Sciatic nerve (tissue), 2 donors: ENCODE measurements around the gene ZNF423. TPM values are rescaled to one million over a fixed set of nuclear protein-coding genes. Genes with fewer than 3 reads are reported as not detected.
A peak's percentile ranks its signal among the peaks of the same experiment; 100 is the strongest.

Experiments
- ATAC-seq: fragments of 200-7000 bp; cut with Tn5 transposase; one replicate; pipeline ENCODE4 v1.9.1; 2020; ENCODE audit warnings: mild to moderate bottlenecking, moderate library complexity
- DNase-seq: peaks from one replicate; pipeline ENCODE4 v3.0.0-alpha.2; 2020; ENCODE audit warnings: low spot score
- intact Hi-C: fragments of 100-400 bp; cut with DNase I; formaldehyde crosslinking; loops from one replicate; pipeline ENCODE4 v1.14.2; 2022
- total RNA-seq: library from RNA; stranded (reverse); fragmentation: NEBNext Ultra II Directional; extraction: Animal tissue kit (Norgen Biotek cat#: 25700); gene quantifications from one replicate; pipeline ENCODE4 v1.2.1, GENCODE V29; 2021
- donor health status: DM: no; HTN: no; CAD: no.
- donor health status: DM: no; HTN: no; CAD: no.

Gene ZNF423
- total RNA-seq, 1 donor from 2014 or later, result 25.3 TPM

DNA sequence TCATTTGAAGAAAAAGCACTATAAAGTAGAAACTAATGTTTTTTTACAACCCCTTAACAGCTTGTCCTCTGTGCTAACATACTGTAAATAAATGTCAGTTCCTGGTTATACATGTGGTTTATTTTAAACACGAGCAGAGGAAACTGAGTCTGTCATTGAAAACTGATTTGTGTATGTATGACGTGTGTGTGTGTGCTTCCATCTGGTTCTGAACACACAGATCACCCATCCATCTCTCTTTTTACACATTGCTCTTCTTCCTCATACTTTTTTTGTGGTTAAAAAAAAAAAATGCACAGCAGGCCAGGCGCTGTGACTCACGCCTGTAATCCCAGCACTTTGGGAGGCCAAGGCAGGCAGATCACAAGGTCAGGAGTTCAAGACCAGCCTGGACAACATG, 49.5 kb downstream of the ZNF423 start:
- ATAC-seq (no peak), DNase-seq (no peak)
- intact Hi-C loops, result no loop called here

DNA sequence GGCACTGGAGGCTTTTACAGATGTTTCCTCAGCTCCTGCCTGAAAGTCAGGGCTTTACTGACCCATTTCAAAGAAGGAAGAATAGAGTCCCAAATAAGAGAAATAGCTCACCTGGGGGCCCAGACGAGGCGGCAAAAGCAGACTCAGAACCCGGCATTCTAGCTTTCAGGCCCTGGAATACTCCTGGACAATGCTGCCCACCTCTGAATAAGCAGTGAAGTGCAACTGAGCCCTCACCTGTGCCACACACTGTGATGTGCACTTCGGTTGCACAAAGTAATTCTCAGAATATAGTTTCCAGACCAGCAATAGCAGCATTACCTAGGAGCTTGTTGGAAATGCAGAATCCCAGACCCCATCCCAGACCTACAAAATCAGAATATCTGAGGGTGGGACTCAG, 54.6 kb downstream of the ZNF423 start:
- no peak for ATAC-seq
- intact Hi-C loops, result no loop called here

DNA sequence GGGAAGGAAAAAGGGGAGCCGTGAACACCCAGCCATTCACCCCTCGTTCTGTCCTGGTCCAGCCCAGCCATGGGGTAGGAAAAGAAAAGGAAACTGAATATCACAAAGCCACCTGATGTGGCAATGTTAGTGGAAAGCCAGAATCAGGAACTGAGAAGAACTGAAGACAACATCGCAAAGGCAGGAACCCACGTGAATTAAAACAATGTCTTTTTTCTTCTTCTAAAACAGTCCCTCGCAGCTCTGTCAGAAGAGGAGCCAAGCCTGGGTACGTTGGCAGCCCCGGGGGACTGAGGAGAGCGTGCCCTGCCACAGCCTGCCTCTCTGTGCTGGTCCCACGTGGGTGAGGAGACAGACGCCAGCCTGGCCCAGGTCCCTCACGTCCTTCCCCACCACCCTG, 55.0 kb downstream of the ZNF423 start:
- DNase-seq (no peak), ATAC-seq (peak; percentile 23)
- intact Hi-C loops, result no loop called here

More for the DNA sequence above, 54.6 kb downstream of the ZNF423 start:
- no peak for DNase-seq

DNA sequence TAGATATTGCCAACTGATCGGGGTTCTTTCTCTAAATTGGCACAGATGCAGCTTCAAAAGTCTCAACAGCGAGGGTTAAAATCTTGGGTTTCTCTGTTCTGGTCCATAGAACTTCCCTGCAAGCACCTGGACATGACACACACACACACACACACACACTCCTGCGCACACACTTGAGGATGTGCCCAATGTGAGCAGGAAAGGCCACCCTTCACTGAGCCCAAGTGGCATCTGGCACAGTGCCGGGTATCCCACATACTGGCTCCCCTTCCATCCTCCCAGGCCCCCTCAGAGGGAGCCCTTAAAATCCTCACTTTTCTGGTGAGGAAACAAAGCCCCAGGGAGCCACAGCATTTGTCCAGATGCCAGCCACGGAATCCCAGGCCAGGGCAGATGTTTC, 55.5 kb downstream of the ZNF423 start:
- intact Hi-C loops, result no loop called here
- no peak for DNase-seq
- peak; percentile 9 for ATAC-seq

DNA sequence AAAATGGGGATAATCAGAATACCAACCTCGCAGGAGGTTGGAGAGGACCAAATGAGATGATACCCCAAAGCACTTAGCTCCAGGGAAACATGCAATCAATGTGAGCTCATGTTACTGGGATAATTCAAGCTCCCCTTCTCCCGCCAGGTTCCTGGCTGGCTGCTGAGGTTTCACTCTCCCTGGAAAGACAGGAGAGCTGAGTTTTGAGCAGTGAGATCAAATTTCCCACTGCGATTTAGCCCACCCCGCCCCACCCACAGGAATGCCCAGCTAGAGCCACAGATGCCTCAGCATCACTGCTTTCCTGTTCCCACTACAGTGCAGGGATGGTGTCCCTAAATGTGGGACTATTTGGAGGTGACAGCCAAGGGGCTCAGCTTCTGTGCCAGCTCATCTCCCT, 56.7 kb downstream of the ZNF423 start:
- intact Hi-C loops, result no loop called here

DNA sequence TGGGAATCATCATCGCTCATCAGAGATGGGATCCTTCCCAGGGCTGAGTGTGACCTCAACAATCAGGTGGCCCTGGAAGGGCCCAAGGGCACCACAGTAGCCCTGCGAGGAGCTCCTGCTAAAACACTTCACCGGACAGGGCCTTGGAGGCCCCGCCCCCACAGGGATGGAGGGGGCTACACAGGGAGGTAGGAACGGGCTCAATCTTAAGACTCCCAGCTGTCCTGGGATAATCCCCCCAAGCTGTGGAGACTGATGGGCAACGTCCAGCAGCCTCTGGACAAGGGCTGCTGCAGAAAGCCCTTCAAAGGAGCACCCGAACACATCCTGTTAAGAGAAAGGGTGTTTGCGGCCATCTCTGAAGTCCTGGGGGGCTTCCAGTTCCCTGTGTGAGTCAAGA, 60.4 kb downstream of the ZNF423 start:
- ATAC-seq, result no peak
- intact Hi-C loops, result no loop called here
- DNase-seq, result no peak

More for the DNA sequence above, 56.7 kb downstream of the ZNF423 start:
- DNase-seq (no peak), ATAC-seq (no peak)

DNA sequence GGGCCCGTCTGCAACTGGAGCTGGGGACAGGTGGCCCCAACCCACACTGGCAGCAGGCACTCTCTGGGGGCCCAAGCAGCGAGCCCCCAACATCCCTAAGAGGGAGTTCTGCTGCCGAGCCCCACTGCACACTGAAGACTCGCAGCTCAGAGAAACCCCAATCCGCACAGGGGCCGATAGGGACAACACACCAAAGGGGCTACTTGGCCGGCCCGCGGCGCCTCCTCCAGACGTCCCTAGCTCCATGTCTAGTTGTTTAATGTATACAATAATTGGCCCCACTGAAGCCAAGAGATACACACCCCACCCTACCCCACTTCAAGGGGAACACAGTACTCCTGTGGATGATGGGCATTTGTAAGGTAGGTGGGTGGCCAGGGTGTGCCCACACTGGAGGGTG, 62.7 kb downstream of the ZNF423 start:
- no peak for ATAC-seq
- intact Hi-C loops, result no loop called here
- DNase-seq, result no peak

DNA sequence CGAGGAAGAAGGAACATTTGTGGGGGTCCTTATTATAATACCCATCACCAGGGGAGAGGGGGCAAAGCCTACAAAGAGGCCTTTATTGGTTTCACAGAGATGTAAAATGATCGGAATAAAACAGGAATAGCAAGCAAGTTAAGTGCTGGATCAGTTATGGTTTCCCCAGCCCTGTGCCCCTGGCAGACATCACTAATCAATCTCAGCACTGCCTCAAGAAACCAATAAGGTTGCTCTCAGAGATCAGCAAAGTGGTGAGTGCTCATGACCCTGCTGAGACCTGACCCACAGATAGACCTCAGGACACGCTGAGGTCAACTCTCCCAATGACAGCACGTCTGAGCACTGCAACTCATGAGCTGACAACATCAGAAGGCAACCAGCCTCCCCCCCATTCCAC, 66.3 kb downstream of the ZNF423 start:
- ATAC-seq, result no peak
- no peak for DNase-seq
- intact Hi-C loops, result no loop called here

DNA sequence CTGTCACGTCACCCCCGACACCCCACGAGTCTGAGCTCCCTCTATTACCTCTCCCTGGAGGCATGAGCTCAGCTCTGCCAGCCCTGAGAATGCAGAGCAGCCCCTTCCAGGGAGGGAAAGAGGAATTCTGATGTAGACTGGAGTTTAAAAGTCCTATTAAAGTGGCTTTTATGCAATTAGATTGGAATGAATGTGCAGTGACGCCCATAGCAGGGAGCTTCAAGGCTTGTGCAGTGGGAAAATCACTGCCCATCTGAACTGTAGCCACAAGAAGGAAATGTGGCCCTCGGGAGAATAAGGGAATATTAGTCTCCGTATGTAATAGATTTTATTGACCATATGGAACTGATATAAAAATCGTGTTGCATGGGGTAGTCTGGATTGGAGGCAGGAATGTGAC, 66.9 kb downstream of the ZNF423 start:
- intact Hi-C loops, result no loop called here
- ATAC-seq (peak; percentile 28), DNase-seq (no peak)

DNA sequence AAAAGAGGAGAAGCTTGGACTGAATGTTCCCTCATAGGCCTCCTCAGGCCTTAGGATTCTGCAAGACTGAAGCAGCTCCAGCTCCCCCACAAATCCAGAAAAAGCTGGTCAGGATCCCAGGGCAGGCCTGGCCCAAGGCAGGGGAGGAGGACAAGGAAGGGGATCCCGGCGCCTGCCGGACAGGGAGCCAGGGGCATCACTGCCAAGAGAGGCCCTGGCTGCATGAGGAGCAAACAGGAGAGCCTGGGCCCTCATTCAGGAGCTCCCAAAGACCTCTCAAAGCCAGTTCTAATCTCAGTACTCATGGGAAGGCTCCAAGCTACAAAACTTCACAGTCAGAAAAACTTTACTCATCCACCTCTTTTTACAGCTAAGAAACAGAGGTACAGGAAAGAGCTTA, 67.3 kb downstream of the ZNF423 start:
- intact Hi-C loops, result no loop called here
- DNase-seq (no peak), ATAC-seq (peak; percentile 81)

DNA sequence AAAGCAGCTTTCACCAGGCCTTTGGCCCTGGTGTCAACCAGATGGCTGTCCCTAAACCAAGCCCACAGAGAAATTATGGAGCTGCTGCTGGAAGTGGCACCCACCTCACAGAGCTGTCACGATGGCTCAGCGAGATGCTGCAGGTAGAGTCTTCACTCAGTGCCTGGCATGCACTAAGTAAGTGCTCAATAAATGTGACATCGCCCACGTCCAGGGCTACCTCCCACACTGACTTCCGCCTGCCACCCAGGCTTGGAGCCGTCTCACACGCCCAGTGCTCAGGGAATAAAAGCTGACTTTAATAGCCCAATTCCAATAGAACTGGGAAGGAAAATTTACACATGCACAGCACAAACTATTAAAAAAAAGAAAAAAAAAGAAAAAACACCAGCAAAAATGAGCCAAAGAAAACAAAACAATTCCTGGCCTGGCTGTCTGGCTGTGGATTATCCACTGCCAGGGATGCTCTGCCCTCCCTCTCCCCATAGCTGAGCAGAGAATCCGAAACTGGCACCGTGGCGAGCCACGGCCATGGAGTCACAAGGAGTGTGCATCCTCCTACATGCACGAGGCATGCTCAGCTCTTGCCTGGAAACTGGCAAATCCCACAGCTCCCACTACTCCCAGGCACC, 68.9 kb downstream of the ZNF423 start:
- no peak for DNase-seq
- intact Hi-C loops, result no loop called here
- ATAC-seq, result peak; percentile 18

DNA sequence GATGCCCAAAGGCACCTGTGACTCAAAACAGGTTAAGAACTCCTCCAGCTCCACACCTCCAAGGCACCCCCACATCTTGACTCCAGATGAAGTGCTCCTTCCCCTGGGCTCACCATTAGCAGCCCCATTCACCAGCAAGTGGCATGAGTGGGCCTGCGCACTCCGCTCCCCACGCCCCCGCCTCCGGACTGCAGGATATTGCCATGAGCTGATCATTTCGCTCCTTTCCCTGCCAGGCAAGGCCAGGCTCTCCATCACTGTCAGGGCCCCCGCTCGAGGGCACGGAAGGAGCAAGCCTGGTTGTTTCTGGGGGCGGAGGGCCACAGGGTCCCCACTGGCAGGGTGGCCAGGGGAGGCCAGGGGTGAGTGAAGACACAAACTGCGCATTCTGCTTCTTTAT, 69.9 kb downstream of the ZNF423 start:
- intact Hi-C loops, result no loop called here
- DNase-seq (no peak), ATAC-seq (no peak)

DNA sequence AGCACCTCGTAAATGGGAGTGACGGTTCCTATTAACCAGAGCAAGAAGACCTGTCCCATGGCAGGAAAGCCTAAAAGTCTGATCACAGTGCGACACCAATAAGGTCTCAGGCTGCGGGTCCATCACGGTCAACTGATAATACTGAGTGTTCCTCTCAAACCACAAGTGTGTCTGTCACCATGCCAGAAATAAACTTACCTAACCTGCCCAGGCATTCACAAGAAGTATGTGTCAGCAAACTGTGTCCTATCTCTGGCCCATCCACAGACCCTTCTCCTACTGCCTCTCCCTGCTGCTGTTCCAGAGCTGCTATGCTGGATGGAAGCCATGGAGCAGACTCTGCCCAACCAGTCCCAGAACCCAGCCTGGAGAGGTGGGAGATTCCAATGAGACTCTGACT, 73.5 kb downstream of the ZNF423 start:
- ATAC-seq, result no peak
- no peak for DNase-seq
- intact Hi-C loops, result no loop called here

DNA sequence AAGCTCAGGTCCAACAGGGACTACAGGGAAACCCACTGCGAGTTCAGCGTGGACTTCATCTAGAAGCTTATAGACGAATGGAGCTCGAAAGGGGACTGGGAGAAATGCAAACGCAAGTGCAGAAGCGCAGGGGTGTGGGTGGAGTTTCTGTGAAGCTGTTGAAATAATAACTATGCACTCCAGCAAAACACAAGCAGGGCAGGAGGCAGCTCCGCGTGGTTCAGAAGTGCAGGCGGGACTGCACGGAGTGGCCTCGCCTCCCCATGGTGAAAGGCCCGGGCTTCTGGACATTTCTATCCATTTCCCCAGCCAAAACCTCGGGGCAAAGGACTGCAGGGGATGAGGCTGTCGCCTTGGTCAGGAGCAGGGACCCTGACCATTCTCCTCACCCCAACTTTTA, 74.5 kb downstream of the ZNF423 start:
- peak; percentile 77 for ATAC-seq

DNA sequence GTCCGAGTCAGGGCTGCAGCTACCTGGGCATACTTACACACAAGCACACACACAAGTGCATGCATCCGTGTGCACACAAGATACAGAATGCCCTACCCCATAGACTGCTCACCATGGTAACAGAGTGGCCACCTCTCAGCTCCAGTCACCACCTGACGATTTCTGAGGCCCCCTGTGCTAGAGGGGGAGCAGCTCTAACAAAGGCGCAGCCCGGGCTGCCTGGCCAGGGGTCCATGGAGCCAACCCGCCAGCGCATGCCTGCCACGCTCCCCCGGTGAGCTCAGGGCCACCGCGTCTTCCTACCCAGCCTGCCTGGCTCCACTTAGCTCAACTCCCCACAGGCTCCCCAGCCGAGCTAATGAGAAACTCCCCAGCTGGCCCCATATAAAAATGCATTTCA, 75.5 kb downstream of the ZNF423 start:
- DNase-seq (no peak), ATAC-seq (no peak)
- intact Hi-C loops, result no loop called here

More for the DNA sequence above, 74.5 kb downstream of the ZNF423 start:
- no peak for DNase-seq
- intact Hi-C loops, result no loop called here

DNA sequence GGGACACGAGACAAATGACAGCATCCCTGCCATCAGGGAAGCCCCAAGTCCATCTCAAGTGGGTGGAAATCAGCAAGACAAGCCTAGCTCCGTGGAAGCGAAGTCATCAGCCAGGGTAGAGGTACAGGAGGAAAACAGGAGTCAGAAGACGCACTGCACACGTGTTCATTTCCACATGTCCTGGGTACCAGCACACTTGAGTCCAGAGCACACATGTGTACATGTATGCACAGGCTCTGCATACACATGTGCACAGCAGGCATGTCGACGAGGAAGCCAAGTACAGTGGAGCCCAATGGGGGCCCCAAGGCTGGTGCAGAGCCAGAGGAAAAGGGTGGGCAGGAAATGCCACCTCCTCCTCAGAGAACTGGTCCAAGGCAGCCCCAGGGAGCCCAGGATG, 75.9 kb downstream of the ZNF423 start:
- intact Hi-C loops, result no loop called here
- DNase-seq, result no peak
- ATAC-seq, result no peak

DNA sequence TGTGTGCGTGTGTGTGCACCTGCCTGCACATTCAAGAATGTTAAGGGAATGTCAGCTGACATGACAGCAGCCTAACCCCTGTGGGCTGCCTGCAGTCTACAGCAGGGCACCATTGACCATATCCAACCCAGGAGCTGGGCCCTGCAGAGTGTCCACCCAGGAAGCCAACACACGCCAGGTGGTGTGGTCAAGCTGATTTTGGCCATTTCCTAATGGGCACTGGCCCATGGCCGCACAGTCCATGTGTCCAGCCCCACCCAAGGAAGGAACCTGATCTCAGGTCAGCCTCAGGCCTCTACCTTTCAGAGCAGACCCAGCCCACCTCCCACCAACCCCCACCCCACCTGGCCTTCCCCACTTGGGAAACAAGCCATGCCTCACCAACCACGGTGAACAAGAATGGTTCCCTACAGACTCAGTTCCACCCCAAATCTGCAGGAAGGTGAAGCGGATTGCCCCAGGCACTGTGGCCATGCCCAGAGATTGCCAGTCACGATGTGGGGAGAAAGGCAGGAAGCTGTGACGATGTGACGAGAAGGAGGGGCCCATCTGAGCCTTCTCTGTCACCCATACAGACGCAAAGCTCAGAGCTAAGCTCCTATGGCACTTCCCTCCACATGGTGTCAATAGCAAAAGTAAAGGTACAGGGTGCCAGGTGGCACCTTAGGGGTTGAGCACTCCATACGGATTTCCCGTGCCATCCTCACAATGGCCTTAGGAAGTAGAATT, 77.5 kb downstream of the ZNF423 start:
- DNase-seq, result no peak
- no peak for ATAC-seq
- intact Hi-C loops, result no loop called here

DNA sequence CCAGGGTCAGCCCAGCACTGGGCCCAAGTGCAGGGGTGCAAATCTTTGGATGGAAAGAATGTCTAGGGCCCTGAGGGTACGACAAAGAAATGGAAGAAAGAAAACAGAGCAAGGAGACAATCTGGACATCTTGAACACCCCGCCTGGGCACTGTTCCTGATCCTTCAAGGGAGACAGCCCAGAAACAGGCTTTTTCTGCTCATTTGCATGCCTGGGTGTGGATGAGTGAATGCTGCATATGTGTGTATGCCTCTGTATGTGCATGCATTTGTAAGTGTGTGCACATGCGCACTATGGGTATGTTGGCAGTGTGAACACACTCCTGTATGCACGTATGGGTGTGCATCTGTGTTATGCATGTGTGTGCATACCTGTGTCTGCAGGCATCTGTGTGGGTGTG, 79.2 kb downstream of the ZNF423 start:
- no peak for ATAC-seq
- intact Hi-C loops, result no loop called here
- no peak for DNase-seq

DNA sequence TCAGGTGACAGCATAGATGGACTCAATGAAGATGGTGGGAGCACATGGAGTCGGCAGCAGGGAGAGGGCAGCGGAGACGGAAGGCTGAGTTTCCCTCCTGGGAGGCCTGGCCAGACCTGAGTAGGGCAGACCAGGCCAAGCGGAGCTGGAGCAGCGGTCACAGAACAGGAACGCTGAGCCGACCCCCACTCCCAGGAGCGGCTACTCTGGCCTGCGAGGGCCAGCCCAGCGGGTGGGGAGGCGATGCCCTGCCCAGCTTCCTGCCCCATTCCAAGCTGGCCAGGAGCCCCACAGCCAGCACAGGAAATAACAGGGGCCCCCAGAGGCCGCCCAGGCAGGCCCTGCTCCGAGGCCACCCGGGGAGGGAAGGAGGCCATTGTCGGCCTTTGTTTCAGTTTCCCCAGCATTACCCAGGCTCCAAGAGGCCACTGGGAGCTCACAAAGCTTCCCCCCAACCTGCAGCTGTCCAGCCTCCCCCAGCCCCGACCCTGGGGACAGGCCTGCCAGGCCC, 79.8 kb downstream of the ZNF423 start:
- no peak for DNase-seq
- peak; percentile 72 for ATAC-seq
- intact Hi-C loops, result no loop called here

DNA sequence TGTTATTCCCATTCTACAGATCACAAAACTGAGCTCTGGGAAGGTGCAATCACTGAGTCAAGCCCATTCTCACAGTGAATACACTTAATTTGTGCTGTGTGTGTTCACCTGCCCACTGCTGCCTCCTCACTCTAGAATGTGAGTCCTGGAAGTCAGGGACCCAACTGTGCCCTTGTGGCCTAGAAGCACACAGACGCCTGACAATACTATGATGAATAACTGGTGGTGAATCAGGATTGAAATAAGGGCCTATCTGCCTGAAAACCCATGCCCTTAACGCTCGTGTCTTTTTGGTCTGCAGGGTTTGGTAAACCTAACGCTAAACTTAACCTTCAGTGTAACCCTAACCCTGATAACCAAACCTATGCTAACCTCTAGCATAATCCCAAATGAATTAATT, 80.3 kb downstream of the ZNF423 start:
- DNase-seq (no peak), ATAC-seq (no peak)
- intact Hi-C loops, result no loop called here

DNA sequence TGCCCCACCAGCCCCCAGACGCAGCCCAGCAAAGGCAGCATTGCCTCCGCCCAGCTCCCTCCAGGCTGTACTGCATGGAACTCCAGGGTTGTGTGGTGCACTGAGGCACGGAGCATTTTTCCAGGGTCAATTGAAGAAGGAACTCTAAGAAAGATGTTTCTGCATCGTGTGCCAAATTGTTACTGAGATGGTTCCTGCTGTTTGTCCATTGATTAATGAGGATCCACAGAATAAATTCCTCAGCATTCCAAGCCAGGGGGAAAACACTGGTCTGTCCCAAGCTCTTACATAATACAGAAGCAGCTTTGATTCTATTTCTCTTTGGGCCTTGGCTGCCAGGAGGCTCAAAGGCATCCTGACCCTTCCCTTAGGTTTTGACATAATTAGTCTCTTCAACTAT, 80.9 kb downstream of the ZNF423 start:
- no peak for DNase-seq
- intact Hi-C loops, result no loop called here
- no peak for ATAC-seq
